ENCODE results near the gene TTC3.

- TF ChIP-seq CTCF (IDR thresholded peaks at IDR 0.05) (no peak), ZSCAN18 (CRISPR knock-in tag; IDR thresholded peaks at IDR 0.05) (no peak), NR1H2 (CRISPR knock-in tag; IDR thresholded peaks at IDR 0.05) (no peak), SP1 (CRISPR knock-in tag; conservative IDR thresholded peaks at IDR 0.05) (no peak), IRF1 (CRISPR knock-in tag; IDR thresholded peaks at IDR 0.05) (no peak), JUN (CRISPR knock-in tag; IDR thresholded peaks at IDR 0.05) (no peak), CREM (CRISPR knock-in tag; IDR thresholded peaks at IDR 0.05) (no peak), MLX (CRISPR knock-in tag; IDR thresholded peaks at IDR 0.05) (no peak), KAT7 (CRISPR knock-in tag; IDR thresholded peaks at IDR 0.05; ENCODE audit: borderline replicate concordance) (no peak), ZBTB43 (CRISPR knock-in tag; IDR thresholded peaks at IDR 0.05) (no peak), RELA (CRISPR knock-in tag; IDR thresholded peaks at IDR 0.05; ENCODE audit: borderline replicate concordance) (no peak)
Measured at GRCh38 chr21:37100316-37100715, 27.3 kb downstream of the TTC3 start.

Data from WTC11 (cell line).